SKM-1 treated with dmso at 0.1 percent for 144 hours (cell line): Measurements from ENCODE around the gene PGLYRP2.

Experiments used
- DNase-seq: peaks from one replicate; lab custom pipeline; 2025; ENCODE audit not compliant: unreplicated experiment; lab: John Stamatoyannopoulos, UW

PGLYRP2 gene

DNA sequence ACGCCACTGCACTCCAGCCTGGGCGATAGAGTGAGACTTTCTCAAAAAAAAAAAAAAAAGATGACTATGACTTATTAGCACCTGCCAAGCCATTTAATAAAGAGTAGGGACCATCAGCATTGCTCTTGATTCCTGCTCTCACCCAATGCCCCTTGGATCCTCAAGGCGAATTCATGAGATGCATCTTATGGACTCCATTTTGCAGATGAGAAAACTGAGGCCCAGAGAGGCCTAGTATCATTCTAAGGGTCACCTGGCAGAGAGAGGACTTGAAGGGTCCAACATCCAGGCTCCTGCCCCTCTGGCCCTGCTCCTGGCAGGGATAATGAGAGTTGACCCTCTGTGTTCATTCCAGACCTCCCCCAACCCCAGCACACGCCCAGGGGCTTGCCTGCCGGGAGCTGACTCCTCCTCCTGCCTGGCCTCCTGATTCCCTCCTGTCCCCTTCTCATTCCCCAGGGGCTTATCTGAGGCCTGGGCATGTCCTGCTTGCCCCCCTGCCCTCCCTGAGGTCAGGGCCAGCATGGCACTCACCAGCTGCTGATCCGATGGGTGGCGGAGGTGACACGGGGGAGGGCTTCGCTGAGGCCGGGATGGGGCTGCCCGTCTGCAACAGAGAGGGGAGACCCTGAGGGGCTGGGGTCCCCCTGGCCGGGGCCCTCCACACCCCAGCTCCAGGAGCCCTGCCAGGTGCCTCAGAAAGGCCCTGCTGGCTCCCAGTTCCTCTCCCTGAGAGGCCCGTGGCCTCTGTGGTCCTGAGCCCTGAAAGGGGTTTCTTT is 37.0 kb downstream of the PGLYRP2 start:
- DNase-seq: no peak

DNA sequence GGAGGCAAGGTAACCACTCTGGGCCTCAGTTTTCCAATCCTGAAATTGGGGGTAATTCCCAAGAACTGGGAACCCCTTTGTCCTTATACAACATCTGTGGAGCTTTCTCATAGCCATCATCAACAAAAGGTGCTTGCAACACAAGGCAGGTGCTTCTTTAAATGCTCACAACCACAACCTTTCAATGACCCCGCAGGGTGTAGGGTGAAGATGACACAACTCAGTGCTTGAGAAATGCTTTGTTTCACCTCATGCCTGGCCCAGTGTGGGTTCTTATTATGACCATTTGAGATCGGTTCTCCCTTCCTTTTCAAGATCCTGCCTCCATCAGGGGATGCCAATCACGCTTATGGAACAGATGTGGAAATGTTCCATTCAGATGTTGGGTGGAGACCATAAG is 38.0 kb downstream of the PGLYRP2 start:
- peak; percentile 76 for DNase-seq

DNA sequence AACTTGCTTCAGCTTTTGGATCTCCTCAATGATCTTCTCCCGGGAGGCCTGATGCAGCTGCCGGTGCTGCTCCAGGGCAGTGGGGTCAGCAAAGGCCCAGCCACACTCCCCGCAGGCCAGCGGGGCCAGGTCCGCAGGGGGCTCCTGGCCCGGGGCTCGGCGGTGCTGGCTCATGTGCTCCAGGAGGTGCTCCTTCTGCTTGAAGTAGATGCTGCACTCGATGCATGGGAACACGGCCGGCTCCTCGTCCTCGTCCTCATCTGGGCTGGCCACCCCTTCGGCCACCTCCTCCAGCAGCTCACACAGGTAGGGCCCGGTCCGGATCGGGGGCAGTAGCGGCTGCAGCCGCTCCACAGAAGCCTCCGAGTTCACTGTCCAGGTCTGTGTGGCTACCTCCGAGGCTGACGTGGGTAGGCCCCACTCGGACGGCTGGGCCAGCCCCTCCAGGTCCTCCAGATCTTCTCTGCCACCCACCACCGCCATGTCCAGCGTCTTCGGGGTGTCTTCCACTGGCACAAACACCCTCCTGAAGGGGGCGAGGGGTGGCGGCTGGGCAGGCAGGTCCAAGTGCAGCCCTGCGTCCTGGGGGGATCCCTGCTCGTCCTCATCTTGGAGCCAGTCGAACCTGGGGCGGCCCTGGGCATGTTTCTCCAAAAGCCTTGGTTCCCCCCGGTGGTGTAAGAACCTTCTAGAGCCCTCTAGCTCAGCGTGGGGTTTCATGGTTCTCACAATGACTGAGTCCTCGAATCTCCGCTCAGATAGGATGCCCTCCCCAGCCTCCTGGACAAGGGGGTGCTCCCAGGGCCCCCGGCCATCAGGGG is 39.3 kb downstream of the PGLYRP2 start:
- no peak for DNase-seq

DNA sequence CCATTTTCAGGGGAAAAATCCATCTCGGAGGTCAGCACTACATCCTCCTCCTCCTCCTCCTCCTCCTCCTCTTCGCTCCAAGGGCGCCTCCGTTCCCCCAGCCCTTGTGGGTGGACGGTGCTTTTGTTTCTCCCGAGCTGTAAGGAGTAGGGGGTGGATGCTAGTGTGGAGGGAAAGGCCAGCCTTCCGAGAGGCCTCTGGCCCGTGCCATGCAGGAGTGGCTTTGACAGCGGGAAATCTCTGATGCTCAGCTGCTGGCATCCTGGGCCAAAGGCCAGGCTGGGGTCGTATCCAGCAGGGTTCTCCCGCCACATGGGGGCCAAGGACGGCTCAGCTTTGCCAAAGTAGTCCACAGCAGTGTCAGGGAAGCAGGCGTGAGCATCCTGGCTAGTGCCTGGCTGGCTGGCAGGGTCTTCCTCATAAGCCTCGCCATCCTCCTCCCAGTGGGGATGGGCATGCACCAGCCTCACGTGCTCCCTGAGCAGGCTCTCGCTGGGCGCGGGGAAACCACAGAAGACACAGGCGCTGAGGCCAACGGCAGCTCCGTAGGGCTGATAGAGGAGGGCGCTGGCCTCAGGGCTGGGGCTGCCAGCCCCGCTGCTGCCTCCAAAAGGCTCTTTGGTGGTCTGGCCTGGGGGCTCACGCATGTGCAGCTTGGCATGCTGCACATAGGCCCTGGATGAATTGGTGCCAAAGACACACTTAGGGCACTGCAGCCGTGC is 40.1 kb downstream of the PGLYRP2 start:
- DNase-seq: no peak

DNA sequence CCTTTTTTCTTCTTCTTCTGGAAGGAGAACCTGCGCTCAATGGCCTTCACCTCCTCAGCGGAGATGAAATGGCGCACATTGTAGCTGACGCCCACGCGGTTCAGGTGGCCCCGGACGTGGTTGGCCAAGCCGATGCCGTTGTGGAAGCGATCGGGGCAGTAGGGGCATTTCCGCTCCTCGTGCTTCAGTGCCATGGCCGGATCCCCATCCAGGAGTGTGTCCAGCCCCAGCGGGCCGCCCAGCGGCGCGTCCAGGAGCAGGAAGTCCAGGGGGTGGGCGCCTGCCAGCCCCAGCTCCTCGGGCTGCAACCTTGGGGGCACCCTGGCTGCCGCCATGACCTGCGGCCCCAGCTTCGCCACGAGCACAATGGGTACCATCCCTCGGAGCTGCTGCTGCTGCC is 40.7 kb downstream of the PGLYRP2 start:
- no peak for DNase-seq

DNA sequence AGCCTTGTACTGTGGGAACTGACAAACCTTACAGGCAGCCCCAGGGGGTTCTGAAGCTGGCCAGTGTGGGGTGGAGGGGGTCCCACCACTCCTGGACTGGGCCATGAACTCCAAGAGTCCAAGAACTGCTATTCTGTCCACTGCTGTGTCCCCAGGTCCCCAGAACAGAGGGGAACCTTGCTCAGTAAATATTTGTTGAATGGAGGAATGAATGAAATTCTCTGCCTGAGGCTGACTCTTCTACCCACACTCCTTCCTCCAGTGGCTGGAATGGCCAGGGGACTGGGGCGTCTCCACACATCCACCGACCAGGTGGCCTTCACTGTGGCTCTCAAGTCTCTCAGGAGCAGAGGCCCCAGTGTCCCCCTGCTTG is 41.2 kb downstream of the PGLYRP2 start:
- DNase-seq: no peak

DNA sequence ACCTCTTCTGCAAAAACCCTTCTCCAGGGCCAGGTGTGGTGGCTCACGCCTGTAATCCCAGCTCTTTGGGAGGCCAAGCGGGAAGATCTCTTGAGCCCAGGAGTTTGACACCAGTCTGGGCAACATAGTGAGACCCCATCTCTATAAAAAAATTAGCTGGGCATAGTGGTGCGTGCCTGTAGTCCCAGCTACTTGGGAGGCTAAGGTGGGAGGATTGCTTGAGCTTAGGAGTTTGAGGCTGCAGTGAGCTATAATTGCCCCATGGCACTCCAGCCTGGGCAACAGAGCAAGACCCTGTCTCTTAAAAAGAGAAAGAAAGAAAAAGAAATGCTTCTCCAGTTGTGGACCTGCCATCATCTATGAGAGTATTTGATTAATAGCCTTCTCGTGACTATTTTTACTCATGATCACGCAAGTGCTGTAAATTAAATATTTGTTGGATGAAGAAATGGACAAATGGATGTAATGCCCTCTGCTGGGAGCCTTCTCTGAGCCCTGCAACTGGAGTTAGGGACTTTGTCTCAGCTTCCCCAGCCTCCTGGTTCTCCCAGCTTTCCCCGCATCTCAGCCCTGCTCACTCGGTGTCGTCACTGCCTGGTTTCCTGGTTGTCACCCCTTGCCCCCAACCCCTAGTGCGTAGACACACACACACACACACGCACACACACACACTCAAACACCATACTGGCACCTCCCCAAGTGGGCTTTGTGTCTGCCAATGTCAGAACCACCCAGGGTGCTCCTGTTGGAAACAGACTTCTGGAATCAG is 41.8 kb downstream of the PGLYRP2 start:
- DNase-seq: no peak

DNA sequence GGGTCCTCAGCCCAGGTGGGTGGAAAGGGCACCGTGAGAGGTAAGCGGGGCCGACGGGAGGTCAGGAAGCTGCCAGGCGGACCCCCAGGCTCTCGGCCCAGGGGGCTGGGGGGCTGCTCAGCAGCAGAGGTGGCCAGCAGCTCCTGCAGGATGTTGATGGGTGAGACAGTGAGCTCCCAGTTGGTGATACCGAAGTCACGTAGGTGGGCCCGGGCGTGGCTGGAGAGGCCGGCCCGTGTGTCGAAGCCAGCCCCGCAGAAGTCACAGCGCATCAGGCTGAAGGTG is 42.5 kb downstream of the PGLYRP2 start:
- no peak for DNase-seq

DNA sequence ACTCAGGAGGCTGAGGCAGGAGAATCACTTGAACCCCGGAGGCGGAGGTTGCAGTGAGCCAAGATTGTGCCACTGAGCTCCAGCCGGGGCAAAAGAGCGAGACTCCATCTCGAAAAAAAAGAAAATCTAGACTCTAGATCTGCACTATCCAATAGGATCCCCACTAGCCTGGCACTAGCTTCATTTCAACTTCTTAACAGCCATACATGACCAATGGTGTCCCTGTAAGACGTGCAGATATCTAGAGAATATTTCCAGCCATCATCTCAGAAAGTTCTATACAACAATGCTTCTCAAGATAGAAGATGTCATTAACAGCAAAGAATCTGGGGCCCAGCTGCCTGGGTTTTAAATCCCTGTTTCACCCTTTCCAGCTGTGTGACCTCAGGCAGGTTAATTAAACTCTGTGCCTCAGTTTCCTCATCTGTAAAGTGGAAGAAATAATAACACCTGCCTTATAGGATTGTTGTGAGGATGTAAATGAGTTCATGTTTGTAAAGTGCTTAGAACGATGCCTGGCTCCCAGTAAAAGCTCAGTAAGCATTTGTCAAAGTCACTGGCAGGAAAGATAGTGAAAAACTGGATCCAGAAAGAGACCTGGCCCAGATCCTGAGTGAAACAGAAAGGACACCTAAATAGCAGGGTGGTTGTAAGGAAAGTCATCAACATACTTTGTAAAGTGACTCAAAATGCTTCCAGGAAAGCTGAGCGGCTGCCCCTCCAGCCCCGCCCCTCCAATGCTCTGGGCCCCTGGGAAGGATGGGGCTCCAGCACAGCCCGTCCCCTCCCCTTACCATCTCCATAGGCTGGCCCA is 43.1 kb downstream of the PGLYRP2 start:
- DNase-seq: no peak

DNA sequence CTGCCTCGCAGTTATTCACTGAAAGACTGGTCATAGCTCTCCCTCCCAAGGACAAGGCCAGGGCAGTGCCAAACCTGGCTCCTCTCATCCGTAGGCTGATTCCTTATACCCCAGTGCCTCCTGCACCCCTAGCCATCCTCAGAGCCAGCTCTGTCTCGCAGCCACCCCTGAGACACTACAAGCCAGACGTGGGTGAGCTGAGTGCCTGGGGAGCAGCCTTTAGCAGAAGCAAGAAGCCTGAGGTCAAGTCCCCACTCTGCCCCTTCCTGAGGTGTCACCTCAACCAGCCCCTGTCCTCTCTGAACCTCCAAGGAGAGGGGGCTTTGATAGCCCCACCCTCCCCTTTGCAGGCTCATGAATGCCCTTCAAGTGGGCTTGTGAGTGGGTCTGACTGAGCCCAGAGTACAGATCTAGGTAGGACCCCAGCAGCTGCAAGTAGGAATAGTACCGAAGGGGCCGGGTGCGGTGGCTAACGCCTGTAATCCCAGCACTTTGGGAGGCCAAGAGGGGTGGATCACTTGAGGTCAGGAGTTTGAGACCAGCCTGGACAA is 45.7 kb downstream of the PGLYRP2 start:
- DNase-seq: no peak

DNA sequence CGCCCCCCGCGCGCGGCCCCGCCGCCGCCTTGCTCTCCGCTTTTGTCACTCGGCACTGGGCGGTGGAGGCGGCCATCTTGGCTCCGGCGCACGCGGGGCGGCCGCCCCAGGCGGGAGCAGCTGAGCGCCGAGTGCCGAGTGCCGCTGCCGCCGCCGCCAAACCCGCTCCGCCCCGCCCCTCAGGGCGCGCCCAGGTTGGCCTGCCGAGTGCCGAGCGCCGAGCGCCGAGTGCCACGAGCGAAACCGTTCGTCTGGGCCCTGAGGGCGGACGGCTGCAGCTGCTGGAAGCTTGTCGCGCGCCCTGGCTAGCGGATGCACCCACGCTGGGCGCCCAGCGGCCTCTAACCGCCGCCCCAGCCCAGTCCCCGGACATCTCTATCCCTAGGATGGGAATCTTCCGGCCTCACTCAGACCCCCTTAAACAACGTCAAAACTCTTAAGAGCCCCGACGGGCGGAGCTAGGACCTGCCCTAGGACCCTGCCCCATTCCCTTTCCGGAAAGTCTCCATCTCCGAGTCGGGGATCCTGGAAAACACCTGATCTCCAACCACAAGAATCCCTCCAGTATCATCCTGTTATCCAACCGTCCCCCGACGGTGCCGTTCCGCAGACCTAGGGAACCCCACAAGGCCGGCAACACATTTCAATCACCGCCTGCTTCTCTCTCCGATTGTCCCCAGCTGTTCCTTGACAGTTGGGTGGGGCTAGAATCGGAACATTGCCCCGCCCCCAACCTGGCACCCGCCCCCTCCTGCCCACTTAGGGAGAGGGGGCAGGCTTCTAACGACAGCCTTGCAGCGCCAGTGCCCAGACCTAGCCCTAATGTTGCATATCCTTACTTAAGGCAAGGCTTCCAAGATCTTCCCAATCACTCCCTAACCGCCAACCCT is 46.4 kb downstream of the PGLYRP2 start:
- peak; percentile 86 for DNase-seq

DNA sequence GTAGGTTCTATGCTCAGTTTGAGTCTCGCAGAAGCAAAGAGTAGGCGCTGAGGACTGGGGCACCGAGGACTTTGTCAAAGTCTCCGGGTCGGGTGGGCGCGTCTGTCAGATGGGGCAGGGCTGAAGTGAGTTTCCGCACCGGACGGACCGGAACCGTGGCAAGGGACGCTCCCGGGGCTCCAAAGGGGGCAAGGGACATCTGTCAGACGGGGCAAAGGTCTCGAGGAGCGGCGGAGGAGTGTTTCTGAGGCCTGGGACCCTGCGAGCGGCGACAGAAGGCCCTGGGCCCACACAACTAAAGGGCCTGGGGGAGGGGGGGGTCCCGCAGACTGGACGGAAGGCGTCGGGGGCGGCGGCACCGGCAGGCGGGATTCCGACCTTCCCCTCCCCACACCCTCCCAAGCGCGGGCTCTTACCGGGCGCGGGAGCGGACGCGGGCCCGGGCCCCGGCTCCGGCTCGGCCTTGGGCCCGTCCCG is 47.2 kb downstream of the PGLYRP2 start:
- DNase-seq: no peak

DNA sequence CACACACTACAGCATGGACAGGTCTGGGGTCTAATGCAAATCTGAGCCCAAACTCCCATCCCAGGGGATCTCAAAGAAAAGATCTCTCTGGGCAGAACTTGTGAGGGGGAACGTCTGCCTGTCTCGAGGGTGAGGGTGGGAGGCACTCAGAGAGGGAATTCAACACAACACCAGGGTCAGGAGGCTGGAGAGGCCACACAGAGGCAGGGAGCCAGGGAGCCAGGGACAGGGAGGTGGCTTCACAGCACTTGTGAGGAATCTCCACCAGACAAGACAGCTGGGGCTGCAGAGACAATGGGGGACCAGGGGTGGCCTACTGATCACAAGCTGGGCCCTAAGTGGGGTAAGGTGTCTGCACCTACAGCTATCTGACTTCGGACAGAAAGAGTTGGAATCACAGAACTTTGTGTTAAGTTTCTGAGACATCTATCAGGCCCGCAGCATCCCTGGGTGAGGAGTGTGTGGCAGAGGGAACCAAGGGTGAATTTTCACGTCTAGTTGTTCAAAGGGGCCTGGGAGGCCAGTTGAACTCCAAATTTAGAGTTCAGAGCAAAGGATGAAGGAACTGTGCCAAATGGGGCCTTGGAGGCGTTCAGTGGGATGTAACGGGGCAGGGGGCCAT is 47.8 kb downstream of the PGLYRP2 start:
- DNase-seq: no peak

DNA sequence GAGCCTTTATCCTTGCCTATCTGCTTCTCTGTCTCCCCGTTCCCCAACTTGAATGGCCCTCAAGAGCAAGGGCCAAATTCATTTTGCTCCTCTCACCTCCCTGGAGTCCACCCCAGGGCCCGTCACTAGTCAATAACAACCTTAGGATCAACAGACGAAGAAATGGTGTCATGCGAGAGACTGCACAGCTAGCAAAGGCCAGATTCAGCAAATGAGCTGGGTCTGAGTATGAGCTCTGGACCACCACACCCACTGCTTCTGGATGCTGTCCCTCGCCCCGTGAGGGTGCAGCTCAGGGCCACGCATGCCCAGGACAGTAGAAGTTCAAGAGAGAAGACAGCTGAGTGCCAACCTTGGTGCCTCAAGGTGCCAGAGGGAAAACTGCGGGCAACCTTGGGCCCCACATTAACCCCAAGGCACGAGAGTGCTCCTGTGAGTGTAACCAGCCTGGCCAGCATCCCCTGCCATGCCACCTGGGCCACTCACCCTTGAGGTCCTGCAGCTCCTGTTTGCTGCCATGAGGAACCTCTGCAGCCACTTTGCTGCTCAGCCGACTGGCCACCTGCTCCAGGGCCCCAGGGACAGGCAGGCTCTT is 48.7 kb downstream of the PGLYRP2 start:
- DNase-seq: no peak

DNA sequence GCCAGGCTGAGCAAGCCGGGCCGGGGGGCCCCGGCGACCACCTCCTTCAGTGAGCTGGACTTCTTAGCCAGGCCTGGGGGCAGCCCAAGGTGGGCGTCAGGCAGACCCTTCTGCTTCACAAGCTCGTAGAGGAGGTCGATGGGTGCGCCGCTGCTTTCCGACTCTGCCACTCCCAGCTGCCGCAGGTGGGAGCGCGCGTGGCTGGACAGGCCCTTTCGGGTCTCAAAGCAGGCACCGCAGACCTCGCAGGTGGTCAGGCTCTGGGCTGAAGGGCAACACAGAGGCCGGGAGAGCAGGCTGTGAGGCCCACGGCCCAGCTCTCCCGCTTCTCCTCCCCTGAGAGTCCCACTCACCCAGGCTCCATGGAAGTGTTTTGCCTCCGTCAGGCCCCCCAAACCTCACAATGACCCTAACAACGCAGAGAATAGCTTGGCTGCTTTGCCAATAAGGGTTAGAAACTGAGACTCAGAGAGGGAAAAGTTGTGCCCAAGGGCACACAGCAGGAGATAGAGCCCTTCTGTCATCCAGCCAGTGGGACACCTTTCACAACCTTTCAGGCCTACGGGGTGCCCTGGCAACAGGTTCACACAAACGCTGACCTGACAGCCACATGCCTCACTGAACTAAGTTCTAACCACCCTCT is 49.4 kb downstream of the PGLYRP2 start:
- DNase-seq: no peak

DNA sequence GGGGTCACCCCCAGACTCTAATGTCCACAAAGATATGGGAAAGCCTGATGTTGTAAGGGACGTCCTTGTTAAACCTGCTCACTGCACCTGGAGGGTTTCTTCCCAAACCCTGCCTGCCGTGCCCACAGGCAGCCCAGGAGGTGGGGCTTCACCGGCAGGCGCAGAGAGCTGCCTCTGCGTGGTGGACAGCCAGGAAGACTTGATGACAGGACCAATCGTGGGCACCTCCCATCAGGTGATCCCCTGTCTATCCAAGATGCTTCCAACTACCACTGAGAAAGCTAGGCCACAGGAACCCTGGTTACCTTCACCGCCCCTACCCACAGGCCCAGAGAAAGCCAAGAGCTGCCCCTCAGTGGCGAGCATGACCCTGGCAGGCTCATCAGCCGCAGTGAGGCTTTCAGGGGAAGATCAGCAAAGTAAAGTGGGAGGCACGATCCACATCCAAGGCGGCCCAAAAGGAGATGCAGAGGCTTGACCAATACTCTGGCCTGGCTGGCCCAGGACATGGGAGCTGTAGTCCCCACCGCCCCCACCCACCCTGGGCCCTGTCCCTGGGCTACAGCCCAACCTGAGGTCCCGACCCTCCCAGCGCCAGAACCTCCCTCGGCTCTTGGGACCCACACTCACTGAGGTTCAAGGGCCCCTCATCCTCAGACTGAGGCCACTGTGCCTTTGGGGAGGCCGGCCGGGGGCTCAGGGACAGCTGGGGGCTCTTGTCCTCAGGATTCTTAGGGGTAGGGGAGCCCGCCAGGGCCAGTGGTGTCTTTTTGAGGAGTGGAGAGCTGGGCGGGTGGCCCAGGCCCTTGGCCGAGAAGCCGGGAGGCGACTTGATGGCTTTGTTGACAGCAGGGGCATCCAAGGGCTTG is 50.1 kb downstream of the PGLYRP2 start:
- DNase-seq: no peak

DNA sequence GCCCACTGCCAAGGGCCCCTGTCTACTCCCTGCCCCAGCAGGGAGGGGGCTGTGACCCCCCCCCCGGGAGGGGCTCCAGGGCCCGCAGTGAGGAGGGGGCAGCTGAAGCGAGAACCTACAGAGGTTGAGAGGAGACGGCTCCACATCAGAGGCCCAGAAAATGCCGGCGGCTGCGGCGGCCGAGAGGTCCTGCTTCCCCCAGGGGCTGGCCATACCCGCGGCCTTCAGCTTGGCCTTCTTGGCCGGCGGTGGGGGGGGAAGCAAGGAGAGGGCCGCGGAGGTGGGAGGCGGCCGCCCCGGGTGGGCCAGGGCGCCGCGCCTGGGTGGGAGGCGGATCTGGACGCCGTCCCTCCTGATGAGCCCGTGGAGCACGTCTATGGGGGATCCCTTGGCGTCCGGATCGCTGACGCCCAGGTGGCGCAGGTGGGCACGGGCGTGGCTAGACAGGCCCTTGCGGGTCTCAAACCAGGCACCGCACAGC is 51.3 kb downstream of the PGLYRP2 start:
- DNase-seq: no peak
